Activated CD8-positive, alpha-beta memory T cell treated with anti-CD3 and anti-CD28 coated beads for 1 hour (primary cell): ENCODE results near the gene RBM33.
"Not testable (repeated sequence)": the region's sequence is repeated elsewhere in the genome, so short reads cannot be mapped to it uniquely, and the experiment has no call there.

Source experiments
- DNase-seq, 2 donors: peaks; one replicate each; pipeline ENCODE4 v3.0.0-alpha.2; 2020; ENCODE audit warnings: low read depth in 1 of 2; ENCODE audit errors: extremely low read depth in 1 of 2

The RBM33 gene

DNA sequence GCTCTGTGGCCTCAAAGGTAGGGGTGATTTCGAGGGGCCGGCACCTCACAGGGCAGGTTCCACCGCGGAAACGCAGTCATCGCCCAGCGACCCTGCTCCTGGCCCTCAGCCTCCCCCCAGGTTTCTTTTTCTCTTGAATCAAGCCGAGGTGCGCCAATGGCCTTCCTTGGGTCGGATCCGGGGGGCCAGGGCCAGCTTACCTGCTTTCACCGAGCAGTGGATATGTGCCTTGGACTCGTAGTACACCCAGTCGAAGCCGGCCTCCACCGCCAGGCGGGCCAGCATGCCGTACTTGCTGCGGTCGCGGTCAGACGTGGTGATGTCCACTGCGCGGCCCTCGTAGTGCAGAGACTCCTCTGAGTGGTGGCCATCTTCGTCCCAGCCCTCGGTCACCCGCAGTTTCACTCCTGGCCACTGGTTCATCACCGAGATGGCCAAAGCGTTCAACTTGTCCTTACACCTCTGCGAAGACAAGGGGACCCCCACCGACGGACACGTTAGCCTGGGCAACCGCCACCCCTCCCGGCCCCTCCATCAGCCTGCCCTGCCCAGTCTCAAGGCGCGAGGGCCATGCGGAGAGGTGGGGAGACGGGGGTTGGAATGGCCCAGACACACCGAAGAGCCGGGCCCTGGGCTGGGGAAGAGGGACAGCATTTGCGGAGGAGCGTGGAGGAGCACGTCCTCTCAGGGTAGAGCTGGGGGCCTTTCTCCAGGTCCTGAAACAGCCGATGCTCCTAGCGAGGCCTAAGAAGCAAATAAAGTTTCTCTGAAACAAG, 161.8 kb downstream of the RBM33 start:
- DNase-seq, result no peak

DNA sequence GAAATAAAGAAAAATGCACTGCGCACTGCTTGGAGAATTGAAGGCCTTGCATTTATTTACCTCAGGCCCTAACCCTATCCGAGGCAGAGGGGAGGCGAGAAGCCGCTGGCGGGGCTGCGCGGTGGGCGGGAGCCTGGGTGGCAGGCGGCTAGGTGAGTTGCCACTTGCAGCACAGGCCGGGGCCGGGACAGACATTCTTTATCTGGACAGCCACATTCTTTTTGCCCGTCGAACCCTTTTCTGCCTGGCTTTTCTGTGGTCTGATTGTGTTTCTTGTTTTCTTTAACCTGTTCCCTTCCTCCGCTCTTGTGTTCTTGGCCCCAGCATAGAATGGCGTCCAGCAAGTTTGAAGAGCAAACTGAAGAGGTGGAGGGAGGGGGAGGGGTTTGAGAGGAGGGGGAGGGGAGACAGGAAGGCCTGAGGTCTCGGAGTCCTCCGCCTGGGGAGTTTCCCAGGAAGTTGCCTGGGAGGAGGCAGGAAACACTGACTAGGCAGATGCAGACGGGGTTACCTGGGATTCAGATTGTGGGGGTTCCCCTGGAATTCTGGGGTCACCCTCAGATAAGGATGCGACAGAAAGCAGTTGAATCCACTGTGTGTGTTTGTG, 162.7 kb downstream of the RBM33 start:
- DNase-seq, result no peak

DNA sequence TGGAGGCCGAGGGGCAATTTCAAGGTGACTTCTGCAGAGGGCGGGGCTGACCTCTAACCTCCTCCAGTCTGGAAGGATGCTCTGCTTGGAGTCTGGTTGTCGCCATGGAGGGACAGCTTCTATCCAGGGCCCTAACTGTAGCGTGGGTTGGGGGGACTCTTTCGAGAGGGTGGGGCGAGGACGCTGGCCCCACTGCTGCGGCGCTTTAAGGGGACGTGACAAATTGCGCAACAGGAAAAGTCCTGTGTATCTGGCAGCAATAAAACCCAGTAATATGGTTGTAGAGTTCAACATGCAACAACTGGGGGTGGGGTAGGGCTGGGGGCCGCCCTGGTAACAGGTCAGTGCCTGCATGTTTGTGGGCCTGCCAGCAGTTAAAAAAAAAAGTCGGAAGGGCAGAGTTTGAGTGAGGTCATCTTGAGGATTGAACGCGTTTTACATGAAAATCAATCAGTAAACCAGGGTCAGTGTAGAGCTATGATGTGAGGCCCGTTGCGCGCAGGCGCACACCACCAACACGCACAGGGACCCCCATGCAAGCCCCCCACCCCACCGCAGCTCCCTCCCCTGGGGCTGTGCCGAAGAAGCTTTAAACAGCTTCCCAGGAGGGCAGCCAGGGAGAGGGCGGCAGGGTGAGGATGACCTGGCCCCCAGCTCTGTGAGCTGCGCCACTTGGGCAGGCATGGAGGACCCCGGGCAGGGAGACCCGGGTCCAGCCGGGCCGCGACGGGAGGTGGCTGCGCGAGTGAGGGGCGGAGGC, 163.5 kb downstream of the RBM33 start:
- DNase-seq, result no peak

DNA sequence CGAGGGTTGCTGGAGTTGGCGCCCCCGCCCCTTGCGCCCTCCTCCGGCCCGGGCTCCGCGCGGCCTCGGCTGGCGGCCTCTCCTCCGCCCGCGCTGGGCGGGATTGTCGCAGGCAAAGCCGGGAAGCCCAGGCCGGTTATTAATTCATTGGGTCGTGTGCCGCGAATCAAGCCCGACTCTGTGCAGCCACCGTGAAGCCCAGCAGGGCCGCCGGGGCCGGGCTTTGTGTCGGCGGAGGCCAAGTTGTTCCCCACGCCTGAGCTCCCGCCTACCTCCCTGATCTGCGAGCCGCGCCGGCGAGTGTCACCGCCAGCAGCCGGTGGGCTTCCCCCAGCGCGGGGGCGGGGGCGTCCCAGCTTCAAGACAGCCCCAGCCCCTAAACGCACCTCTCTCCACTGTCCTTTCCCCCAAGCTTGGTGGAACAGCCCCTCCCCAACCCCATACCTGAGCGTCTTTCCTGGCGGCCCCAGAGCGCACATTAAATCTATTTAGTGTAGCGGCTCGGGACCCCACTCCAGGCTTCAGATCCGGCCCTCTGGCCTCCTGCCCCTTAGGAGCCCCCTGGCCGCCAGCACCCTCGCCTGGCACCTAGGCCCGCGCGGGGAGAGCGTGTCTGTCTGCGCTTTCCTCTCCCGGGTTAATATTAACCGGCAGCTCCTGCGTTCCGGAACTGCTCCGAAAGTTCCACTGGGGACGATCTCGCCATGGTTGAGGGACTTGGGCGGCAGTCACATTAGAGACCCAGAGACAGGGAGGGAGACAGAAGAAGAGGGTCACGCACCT, 164.3 kb downstream of the RBM33 start:
- DNase-seq, result no peak

DNA sequence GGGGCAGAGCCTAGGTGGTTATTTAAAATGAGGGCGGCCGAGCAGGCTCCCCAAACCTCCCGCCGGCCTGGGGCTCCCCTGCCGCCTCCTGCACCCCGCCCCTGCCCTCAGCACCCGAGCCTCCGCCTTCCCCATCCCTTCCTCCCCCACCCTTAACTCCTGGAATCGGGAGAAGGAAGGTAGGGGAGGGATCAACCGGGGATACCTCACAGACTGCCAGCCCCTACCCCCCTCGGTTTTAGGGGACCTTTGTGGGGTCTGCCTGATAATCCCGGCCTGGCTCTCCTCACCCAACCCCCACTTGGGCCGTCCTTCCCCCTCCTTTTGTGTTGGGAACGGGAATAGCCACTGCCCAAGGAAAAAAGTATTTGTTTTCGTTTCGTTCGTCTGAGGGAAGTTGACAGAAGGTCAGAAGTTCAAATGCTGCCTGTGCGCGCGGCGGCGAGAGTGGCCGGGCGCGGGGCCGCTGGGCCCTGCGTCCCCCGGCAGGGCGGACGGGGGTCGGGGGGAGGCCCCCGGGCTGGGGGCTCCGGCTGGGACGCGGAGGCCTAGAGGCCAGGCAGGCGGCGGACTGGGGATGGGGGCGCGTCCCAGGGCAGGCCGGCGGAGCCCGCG, 165.0 kb downstream of the RBM33 start:
- DNase-seq, result no peak

DNA sequence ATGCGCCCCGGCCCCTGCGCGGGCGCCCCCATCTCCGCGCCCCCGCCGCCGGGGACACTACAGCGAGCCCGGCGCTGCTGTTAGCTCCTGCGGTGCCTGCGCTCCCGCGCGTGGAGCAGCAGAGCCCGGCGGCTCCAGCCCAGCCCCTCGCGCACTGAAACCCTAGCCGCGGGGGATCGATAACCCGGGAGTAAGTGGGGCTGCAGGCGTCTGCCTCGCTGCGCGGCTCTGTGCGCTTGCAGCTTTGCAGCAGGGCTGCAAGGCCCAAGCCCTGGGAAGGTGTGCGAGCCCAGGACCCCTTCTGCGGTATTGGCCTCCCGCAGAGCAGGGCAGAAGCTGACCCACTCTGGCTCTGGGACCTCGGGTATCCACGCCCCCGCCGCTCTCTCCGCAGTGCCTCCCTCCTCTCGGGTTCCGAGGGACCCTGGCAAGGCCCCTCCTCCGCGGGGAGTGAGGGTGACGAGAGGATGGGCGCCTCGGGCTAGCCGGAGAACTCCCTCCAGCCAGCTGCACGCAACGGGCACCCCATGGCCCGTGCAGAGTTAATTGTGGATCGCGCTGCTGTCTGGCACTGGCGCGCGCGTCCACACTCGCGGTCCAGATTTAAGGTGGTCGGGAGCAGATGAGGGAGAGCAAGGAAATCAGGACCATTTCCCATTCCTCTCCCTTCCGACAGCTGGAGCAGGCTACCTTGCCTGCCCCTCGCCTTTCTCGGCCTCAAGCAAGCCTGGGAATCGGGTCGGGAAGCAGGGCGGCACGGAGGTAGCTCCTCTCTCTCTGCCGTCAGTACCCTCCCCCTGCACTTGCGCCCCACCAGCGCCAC, 165.7 kb downstream of the RBM33 start:
- DNase-seq, result no peak

DNA sequence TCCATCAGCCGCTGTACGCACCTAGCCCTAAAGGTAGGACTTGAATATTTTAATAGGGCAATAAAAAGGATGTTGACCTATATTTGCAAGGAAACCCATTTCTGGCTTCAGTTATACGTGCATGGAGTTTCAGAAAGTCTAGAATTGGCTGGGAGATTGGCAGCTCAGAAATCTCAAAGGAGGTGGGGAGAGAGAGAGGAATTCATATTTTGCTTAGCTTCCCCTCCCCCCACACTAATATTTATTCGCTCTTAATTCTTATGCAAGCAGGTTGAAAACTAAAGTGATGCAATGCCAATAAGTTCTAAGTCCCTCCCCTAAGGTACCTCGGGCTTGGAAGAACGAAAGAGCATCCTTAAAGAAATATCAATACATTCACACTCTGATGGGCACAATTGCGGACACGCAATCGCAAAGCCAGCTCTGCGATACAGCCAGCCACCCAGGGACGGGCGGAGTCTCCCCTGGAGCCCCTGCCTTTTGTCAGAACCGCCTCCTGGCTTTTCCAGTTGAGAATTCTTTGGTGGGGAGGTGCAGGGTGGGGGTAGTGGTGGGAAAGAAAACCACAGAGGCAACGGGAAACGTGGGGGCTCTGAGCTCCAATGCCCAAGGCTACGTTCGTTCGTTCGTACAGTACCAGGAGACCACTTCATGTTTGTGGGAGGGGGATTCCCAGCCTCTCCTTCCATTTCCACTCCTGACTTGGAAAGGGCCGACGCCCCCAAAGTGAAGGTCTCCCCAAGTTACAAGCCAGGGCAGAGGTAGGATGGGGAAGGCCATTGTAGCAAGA, 166.5 kb downstream of the RBM33 start:
- DNase-seq, result no peak

DNA sequence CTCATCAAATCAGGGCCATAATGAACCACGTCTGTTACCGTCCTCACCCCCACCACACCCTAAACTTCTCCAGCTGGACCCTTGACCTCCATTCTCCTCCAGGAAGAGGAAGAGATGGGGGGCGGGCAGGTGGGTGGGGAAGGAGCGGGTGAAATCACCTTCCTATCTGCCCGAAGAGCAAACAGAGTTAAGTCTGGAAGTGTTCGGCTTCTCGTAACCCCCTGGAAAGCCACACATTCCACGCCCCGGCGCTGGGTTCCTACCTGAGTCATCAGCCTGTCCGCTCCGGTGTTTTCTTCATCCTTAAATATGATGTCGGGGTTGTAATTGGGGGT, 167.1 kb downstream of the RBM33 start:
- DNase-seq, result no peak

DNA sequence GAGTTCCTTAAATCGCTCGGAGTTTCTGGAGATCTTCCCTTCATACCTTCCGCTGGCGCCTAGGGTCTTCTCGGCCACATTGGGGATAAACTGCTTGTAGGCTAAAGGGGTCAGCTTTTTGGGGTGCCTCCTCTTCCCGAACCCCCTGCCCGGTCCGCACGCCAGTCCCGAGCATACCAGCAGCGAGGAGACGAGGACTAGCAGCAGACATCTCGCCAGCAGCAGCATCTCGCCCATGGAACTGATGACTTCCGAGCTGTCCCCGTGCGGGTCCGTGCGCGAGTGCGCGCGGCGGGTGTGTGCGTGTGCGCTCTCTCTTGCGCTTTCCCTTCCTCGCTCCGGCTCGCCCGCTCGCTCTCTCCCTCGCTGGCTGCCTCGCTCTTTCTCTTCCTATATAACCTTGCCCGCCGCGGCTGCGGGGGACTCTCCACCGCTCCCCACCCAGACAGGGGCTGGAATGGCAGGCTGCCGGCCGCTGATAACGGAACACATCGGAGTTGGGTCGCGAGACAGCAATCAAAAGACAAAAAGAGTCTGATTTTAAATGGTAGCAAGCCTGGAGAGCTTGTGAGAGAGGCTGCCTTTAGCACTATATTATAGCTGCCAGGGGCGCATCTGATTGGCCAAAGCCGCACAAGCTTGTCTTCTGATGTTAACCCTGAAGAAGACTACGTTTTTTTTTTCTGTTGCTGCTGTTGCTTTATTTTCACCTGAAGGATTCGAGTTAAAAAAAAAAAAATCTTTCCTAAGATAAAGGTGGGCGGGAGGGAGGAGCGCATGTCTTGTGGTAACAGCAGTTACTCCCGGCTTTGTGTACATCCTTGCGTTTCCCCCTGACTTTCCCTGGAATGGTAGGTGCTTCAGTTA, 167.7 kb downstream of the RBM33 start, which contains the start of gene SHH:
SHH (minus strand) TSS at position 569 of the 867 bp plus-strand sequence; CDS start at position 228, 341 bp downstream.
- no peak for DNase-seq

DNA sequence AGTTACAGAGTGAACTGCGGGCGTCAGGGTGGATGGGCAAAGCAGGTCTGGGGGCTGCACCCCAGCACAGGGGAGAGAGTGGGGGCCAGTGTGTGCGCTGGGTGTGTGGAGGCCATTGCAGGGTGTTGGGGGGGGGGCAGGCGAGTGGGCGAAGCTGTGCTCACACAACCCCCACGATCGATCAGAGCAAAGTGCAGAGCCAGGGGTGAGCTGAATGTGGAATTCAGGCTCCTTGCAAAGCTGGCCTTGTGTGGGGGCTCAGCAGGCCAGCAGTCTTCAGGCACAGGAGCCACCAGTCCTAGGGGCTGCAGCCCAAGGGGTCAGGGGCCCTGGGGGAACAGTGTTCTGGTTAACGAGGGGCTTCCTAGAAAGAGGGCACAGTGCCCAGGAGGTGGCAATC, 168.7 kb downstream of the RBM33 start:
- no peak for DNase-seq

DNA sequence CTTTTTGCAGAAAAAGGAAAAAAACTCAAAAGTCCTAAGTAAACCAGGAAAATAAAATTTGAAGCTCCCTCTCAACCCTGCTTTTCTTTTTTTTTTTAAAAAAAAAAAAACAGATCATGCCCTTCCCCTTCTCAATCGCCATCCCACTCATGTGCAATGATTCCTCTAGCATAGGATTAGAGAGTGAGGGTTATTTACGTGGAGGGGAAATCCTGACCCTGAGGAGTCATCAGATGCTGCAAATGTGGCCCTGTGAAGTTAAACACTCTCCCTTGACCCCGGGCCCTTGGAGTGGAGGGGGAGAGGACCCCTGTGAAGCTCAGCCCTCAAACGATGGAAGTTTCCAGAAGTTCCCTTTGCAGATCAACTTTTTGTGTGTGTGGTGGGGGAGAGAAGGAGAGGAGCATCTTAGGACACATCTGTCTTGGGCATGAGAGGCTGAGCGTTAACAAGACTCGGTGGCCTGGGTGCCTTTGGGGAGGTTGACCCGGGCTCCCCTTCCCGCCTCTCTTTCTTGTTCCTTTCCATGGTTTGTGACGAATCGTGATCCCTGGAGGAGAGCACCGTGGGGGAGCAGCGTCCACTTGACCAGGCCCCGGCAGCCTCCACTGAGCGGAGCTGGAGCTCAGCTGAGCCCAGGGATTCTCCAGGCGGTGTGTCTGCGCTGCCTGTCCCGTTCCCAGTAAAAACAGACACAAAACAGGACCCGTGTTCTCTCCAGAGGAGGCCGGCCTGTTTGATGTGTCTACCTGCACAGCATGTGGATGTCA, 169.3 kb downstream of the RBM33 start:
- DNase-seq, result no peak

DNA sequence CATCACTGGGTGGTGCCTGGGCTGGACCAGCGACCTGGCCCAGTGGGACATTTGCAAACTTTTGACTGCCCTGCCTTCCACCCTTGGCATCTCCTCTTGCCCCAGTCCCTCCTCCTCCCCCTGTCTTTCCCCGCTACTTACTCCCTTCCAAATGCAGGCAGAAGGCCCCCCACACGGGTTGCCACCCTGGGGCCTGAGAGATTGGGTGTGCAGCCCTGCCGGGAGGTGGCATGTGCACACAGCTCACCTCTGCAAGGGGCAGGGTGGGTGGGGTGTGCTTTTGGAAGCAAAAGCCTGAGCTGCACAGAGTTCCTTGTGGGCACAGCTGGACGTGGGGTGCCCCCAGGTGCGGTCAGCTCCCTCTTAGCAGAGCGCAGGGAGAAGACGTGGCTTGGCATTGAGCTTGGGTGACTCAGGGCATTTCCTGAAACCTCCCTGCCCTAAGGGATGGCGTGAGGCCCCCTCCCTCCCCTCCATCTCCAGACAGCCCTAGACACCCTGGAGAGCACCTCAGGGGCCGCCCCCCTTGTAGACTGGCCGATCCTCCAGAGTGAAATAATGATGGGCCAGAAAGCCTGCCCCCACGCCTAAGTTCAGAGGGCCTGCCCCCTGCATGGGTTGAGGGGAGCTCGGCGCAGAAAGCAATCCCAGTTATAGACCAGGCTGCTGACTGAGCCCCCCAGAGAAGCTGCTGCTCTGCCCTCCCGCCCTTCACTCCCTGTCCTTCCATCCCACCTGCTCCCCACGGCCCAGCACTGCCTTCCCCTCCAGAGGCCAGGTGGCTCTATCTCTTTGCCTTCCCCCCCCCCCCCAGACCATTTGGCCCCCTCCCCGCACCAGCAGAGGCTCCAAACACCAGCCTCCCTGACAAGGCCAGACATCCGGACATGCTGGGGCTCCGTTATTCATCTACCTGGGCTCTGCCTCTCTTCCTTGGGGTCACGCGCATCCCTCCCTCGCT, 170.1 kb downstream of the RBM33 start:
- DNase-seq, result no peak

DNA sequence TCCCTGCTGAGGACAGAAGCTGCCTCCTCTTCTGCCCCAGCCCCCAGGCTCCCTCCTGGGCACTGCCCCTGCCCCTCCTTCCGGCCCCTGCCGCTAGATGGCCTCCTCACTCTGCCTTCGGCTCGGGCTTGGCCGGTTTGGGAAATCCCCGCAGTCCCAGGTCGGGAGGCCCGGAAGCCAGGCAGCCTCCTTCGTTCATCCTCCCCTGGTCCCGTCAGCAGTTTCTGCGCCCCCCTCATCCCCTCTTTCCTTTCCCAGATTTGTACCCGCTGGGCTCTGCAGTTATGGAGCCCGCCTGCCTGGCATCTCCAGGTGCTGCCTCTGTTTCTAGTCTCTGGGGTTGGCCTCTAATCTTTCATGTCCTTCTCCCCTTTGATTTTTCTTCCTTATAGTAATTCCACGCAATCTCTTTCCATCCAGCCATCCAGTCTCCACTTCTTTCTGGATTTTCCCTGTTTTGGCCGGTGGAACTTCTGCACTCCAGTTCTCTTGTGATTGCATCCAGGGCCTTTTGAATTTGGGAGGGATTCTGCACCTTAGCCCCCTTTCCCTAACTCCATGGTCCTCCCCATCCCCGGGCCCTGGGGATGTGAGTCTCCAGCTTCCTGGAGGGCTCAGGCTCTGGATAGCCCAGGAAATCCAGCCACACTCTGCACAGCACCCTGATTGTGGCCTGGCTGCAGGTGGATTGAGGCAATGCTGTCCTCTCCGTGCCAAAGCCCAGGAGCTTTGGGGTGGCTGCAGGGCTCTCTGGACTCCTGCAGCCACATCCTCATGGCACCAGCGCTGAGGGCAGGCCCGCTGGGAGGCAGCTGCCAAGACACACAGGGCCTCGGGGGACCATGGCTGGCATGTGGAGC, 171.1 kb downstream of the RBM33 start:
- peak in 1 of 2 donors; percentile 40 for DNase-seq

DNA sequence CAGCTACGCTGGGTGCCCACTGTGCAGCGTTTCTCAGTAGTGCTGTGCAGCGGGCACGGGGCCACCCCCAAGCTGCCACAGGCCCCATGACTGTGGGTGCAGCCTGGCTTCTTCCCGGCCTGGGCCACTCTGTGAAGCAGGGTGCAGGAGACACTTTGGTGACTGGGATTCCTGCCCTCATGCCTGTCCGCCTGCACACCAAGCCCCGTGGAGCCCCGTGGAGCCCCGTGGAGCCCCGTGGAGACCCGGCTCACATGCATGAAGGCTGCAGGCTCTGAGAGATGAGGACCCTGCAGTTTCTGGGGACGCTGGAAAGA, 171.7 kb downstream of the RBM33 start:
- no peak for DNase-seq

DNA sequence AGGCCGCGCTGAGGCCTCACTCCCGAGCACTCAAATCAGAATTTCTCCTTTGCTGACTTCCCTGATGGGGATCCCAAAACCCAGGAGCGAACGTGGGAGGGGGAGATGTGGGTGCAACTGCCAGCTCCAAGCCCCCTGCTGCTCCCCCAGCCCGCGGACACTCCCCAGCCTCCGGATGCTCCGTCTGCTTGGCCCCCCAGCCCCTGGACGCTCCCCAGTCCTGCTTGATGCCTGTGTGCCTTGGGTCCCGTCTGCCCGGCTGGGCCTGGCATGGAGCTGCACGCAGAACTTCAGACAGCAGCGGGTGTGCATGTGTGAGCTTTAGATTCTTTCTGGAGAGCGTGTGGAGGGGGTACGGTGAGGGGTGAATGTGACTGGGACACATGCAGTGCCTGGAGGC, 172.5 kb downstream of the RBM33 start:
- no peak for DNase-seq

DNA sequence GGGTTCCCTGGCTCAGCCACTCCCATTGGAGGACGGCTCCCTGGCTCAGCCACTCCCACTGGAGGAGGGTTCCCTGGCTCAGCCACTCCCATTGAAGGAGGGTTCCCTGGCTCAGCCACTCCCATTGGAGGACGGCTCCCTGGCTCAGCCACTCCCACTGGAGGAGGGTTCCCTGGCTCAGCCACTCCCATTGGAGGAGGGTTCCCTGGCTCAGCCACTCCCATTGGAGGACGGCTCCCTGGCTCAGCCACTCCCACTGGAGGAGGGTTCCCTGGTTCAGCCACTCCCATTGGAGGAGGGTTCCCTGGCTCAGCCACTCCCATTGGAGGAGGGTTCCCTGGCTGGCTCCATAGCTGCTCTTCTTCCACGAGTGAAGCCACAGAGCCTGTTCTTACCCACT, 173.1 kb downstream of the RBM33 start:
- not testable (repeated sequence) for DNase-seq
